GM11168 (cell line): ENCODE results near the gene TMEM161A.
"Not testable (repeated sequence)": the region's sequence is repeated elsewhere in the genome, so short reads cannot be mapped to it uniquely, and the experiment has no call there.

Source experiments
- in situ Hi-C: fragments of 300-500 bp; cut with MboI; formaldehyde crosslinking; loops from one replicate; pipeline ENCODE4 v1.12.0; 2022; ENCODE audit warnings: low sequenced_read_pairs; ENCODE audit not compliant: unreplicated experiment

TMEM161A gene

GRCh38 chr19:19131989-19132388 is 6.3 kb downstream of the TMEM161A start:
- in situ Hi-C loops, result no loop called here

- in situ Hi-C loops, result no loop called here
These were observed 12.2 kb downstream of the TMEM161A start for GRCh38 chr19:19126102-19126501.

DNA sequence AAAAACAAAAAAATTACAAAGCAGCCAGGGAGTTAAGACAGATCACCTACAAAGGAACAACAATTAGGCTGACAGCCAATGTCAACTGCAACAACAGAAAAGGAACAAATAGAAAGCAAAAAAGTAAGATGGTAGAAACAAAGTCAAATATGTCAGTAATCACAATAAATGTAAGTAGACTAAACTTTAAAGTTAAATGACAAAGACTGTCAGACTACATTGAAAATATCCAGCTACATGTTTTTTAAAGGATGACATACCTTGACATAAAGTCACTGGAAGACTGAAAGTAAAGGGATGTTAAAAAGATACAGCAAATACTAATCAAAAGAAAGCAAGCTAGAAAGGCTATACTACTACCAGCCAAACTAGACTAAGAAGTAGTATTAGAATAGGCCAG is 14.9 kb downstream of the TMEM161A start:
- in situ Hi-C loops, result no loop called here

DNA sequence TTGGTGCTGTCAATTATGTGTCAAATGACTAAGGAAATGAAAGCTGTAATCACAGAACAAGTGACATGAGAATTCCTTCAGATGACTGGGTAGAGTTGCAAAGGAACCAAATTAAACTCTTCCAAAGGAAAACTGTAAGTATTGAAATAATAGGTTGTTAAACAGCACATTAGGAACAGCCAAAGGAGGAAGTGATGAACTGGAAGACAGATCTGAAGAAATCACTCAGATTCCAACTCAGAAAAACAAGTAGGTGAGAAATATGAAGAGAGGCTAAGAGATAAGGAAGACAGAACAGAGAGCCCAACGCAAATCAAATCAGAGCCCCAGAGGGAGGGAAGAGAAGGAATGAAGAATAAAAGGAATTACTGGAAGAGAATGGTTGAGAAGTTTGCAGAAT is 15.4 kb downstream of the TMEM161A start:
- in situ Hi-C loops, result no loop called here

GRCh38 chr19:19121371-19121770 is 16.9 kb downstream of the TMEM161A start:
- in situ Hi-C loops, result no loop called here

DNA sequence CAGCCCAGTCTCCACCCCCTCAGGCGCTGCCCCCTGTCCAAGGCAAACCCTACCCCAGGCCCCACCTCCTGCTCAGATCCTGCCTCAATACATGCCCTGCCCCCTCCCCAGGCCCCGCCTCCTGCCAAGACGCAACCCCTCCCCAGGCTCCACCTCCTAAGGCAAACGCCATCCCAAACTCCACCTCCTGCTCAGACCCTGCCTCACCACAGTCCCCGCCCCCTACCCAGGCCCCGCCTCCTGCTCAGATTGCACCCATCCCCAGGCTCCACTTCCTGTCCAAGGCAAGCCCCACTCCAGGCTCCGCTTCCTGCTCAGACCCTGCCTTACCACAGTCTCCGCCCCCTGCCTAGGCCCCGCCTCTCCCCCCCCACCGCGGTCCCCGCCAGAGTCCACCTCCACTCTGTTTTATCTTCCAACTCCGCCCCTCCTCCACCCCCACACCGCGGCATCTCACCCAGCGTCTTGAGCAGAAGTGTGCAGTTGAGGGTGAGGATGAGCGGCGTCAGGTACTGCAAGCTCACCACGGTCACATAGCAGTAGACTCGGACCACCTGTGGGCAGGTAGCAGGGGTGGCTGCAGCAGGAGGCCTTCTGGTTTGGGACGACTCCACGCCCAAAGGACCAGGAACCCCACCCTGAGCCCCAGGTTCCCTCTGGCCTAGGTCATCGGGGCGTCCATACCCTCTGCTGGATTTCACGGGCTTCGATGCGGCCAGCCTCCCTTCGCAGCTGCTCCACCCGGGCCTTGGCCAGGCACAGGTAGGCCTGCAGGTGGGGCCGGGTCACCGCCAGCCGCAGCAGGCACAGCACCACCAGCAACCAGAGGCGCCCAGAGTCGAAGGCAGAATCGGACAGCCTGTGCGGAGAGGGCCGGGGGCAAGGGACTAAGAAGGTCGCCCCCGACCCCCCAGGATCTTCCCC is 17.7 kb downstream of the TMEM161A start:
- in situ Hi-C loops, result no loop called here

GRCh38 chr19:19119325-19120237 is 18.7 kb downstream of the TMEM161A start:
- in situ Hi-C loops, result loop anchor here (10.0 kb wide), 1 partner anchor 65 kb away; no protein-coding TSS in a partner anchor

DNA sequence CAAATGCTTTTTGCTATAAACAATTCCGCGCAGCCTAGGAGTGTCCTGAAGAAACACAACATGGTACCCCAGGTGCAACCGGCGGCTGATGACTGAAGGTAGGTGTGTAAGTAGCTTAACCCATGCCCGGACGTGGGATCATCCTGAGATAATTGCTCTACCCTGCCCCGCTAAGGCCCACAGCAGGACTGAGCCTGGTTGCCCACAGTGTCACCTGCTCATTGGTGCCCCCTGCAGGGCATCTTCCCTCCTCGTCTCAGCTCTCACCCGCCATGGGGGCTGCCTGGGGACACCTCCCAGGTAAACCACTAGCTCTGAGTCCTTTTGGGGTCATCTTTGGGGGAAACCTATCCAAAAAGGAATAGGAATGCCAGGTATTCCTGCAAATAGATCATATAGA is 22.3 kb downstream of the TMEM161A start:
- in situ Hi-C loops, result loop anchor here (10.0 kb wide), 1 partner anchor 61 kb away; no protein-coding TSS in a partner anchor

DNA sequence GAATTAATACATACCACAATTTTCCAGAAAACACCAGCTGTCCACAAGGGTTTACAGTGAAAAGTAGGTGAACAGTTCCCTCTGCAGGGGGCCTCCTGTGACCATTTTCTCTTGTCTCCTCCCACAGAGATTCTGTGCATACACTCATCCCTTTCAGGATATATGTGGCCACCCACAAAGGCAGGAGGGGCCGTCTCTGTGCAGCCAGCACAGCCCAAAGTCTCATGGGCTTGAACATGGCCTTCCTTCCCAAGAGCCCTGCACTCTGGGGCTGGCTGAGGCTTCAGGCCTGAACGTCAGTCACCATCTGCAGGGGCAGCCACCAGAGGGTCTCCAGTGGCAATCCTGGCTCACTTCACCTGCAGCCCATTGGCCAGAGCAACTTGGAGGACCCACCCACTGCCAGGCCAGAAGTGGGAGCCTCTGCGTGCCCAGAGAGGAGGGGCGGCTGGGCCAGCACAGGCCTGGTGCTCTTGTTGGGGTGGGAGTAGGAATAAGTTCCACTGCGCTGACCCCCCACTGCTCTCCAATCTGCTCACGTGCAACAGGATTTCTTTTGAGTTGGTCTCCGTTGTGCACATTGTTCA is 25.1 kb downstream of the TMEM161A start:
- in situ Hi-C loops, result loop anchor here (10.0 kb wide), 1 partner anchor 58 kb away; no protein-coding TSS in a partner anchor

DNA sequence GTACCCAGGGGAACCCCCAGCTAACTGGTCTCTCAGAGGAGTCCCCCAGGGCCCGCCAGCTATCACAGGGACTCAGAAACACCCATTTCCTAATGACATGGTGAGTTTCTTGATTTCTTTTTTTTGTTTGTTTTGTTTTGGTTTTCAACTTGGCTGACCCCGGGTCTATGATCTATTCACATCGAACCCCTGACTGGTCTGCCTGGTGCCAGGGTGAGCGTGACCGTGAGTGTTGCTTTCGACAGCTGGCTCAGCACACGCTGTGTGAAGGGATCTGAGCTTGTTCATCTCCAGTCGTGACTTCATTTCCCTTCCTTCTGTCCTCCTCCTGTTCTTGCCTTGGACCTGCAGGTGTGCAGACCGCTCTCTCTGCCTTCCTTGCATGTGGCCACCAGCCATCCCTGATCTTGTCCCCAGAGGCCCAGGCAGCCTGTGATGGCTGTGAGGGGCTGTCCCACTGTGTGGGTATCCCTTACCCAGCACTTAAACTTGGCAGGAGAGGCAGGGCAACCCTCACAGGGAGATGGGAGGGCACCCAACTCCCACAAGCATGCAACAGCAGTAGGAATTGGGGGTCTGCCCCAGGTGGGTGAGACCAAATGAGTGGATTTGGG is 26.2 kb downstream of the TMEM161A start:
- in situ Hi-C loops, result loop anchor here (10.0 kb wide), 1 partner anchor 57 kb away; no protein-coding TSS in a partner anchor

DNA sequence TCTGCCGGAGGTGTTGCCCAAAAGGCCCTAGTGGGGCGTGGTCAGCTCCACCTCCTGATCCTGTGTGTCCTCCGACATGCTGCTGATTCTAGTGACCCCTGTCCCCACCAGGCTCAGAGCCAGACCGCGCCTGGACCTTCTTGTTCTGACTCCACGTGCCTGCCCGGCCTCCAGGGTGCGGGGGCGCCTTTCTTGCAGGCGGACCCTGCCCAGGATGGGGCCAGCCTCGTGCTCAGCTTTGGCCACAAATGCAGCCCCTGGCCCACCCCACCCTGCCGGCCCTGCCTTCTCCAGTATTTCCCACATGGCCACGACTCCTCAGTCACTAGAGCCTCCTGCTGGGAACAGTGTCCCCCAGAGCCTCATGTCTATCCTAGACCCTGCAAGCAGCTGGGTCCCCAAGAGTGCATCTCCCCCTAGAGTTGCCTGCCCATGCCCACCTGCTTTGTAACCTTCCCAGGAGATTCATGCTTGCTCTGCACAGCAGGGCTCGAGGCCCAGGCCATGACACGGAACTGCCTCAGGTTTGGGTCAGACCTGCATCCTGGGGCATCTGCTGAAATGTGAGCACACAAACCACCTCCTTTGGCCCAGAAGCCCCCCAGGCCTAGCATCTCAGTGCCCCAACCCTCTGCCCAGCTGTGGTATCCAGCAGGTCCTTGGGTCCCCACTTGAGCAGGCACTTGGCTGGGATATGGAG is 27.0 kb downstream of the TMEM161A start:
- in situ Hi-C loops, result loop anchor here (10.0 kb wide), 1 partner anchor 56 kb away; no protein-coding TSS in a partner anchor

DNA sequence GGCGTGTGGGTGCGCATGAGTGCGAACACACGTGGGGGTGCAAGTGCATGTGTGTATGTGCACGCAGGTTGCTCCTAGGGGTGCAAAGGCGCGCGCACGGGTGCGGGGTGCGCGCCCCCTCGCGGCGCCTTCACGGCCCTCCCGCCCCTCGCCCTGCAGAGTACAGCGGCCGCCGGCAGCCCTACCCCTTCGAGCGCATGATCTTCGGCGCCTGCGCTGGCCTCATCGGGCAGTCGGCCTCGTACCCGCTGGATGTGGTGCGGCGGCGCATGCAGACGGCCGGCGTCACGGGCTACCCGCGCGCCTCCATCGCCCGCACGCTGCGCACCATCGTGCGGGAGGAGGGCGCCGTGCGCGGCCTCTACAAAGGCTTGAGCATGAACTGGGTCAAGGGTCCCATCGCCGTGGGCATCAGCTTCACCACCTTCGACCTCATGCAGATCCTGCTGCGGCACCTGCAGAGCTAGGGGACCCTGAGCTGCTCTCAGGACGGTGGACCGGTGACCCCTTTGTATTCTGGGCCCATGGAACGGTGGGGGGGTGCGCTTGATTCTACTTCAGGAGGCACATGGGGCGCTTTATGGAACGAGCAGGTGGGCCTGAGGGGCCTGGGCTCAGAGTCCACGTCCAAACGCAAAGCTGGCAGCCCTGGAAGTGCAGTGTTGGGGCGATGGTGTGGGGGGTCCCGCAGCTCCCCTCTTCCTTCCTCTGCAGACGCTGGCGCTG is 27.7 kb downstream of the TMEM161A start:
- in situ Hi-C loops, result loop anchor here (10.0 kb wide), 1 partner anchor 56 kb away; no protein-coding TSS in a partner anchor

GRCh38 chr19:19109601-19110000 is 28.7 kb downstream of the TMEM161A start:
- in situ Hi-C loops, result no loop called here

- in situ Hi-C loops, result no loop called here
These were observed 30.6 kb downstream of the TMEM161A start for GRCh38 chr19:19107654-19108053.

- in situ Hi-C loops, result not testable (repeated sequence)
These were observed 31.3 kb downstream of the TMEM161A start for GRCh38 chr19:19106938-19107337.

DNA sequence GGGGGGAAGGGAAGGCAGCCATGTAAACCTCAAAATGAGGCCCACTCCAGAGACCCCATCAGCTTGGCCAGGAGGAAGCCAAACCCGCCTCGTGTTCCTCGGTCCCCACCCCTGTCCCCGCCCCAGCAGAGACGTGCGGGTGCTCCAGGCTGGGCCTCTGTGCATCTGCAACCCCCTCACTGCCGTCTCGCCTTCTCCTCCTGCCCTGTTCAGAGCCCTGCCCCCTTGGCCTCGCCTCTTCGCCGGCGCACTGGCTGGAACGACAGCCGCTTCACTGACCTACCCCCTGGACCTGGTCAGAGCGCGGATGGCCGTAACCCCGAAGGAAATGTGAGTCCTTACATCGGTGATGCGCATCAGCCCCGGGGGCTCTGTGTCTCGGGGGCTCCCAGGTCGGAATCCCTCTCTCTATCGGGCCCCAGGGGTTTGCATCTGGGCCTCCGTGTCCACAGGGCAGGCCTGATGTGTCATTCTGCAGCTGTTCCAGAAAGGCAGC is 32.2 kb downstream of the TMEM161A start:
- in situ Hi-C loops, result no loop called here

GRCh38 chr19:19105365-19106055 is 32.8 kb downstream of the TMEM161A start:
- in situ Hi-C loops, result no loop called here

GRCh38 chr19:19103167-19103566 is 35.1 kb downstream of the TMEM161A start:
- in situ Hi-C loops, result no loop called here
